Measurements from ENCODE around the gene CCT3. TPM values are rescaled to one million over a fixed set of nuclear protein-coding genes. Genes with fewer than 3 reads are reported as not detected.
A peak's percentile ranks its signal among the peaks of the same experiment; 100 is the strongest.
"Not testable (repeated sequence)": the region's sequence is repeated elsewhere in the genome, so short reads cannot be mapped to it uniquely, and the experiment has no call there.

Gene CCT3
- total RNA-seq, 1 donor from 2014 or later = 343 TPM

- no peak for DNase-seq (ENCODE audit: low read depth, low spot score)
- no peak overlapping the region for H3K27ac Mint-ChIP-seq (ENCODE audit: unreplicated experiment)
- H3K4me1 Mint-ChIP-seq = peaks cover 15% of the 10 kb centered on the region
- TF ChIP-seq CTCF (conservative IDR thresholded peaks at IDR 0.05) = no peak
- H3K27me3 Mint-ChIP-seq (ENCODE audit: low read depth) = peaks cover 24% of the 10 kb centered on the region
- no peak overlapping the region for H3K4me3 Mint-ChIP-seq
- H3K36me3 Mint-ChIP-seq (ENCODE audit: low read depth) = no peaks in the 10 kb centered on the region
- H3K9me3 Mint-ChIP-seq = no peaks in the 10 kb centered on the region
Observed at GRCh38 chr1:156342166-156342955, 4.3 kb upstream of the CCT3 start.

GRCh38 chr1:156337888-156338179, 258 bp downstream of the CCT3 start:
- Mint-ChIP-seq H3K27ac (ENCODE audit: unreplicated experiment) (peak overlapping the region; percentile 85), H3K36me3 (ENCODE audit: low read depth) (peaks cover 11% of the 10 kb centered on the region)

GRCh38 chr1:156337052-156337887, 822 bp downstream of the CCT3 start:
- no peak for TF ChIP-seq CTCF (conservative IDR thresholded peaks at IDR 0.05)

More at GRCh38 chr1:156337888-156338179, 258 bp downstream of the CCT3 start:
- Mint-ChIP-seq H3K27me3 (ENCODE audit: low read depth) (no peaks in the 10 kb centered on the region), H3K4me3 (peak overlapping the region; percentile 98), H3K4me1 (peaks cover 40% of the 10 kb centered on the region), H3K9me3 (no peaks in the 10 kb centered on the region)
- no peak for TF ChIP-seq CTCF (conservative IDR thresholded peaks at IDR 0.05)
- no peak for DNase-seq (ENCODE audit: low read depth, low spot score)

GRCh38 chr1:156336242-156336641, 1.9 kb downstream of the CCT3 start:
- no peak for DNase-seq (ENCODE audit: low read depth, low spot score)
- Mint-ChIP-seq H3K27ac (ENCODE audit: unreplicated experiment) (no peak overlapping the region), H3K9me3 (no peaks in the 10 kb centered on the region), H3K27me3 (ENCODE audit: low read depth) (no peaks in the 10 kb centered on the region), H3K4me1 (peaks cover 36% of the 10 kb centered on the region), H3K36me3 (ENCODE audit: low read depth) (peaks cover 11% of the 10 kb centered on the region), H3K4me3 (peak overlapping the region; percentile 98)
- peak; percentile 29 for TF ChIP-seq CTCF (conservative IDR thresholded peaks at IDR 0.05)

More at GRCh38 chr1:156337052-156337887, 822 bp downstream of the CCT3 start:
- H3K9me3 Mint-ChIP-seq = no peaks in the 10 kb centered on the region
- H3K4me3 Mint-ChIP-seq = peak overlapping the region; percentile 98
- no peak for DNase-seq (ENCODE audit: low read depth, low spot score)
- peak overlapping the region; percentile 85 for H3K27ac Mint-ChIP-seq (ENCODE audit: unreplicated experiment)
- peaks cover 37% of the 10 kb centered on the region for H3K4me1 Mint-ChIP-seq
- H3K27me3 Mint-ChIP-seq (ENCODE audit: low read depth) = no peaks in the 10 kb centered on the region
- peaks cover 11% of the 10 kb centered on the region for H3K36me3 Mint-ChIP-seq (ENCODE audit: low read depth)

GRCh38 chr1:156323179-156323578, 14.9 kb downstream of the CCT3 start:
- not testable (repeated sequence) for H3K36me3 Mint-ChIP-seq (ENCODE audit: low read depth); H3K27ac Mint-ChIP-seq (ENCODE audit: unreplicated experiment); H3K27me3 Mint-ChIP-seq (ENCODE audit: low read depth); DNase-seq (ENCODE audit: low read depth, low spot score); H3K9me3 Mint-ChIP-seq; H3K4me1 Mint-ChIP-seq; H3K4me3 Mint-ChIP-seq

GRCh38 chr1:156320560-156320959, 17.5 kb downstream of the CCT3 start:
- Mint-ChIP-seq H3K4me1 (no peaks in the 10 kb centered on the region), H3K27ac (ENCODE audit: unreplicated experiment) (no peak overlapping the region), H3K36me3 (ENCODE audit: low read depth) (peaks cover 16% of the 10 kb centered on the region), H3K27me3 (ENCODE audit: low read depth) (no peaks in the 10 kb centered on the region), H3K9me3 (no peaks in the 10 kb centered on the region), H3K4me3 (no peak overlapping the region)
- no peak for DNase-seq (ENCODE audit: low read depth, low spot score)
- no peak for TF ChIP-seq CTCF (conservative IDR thresholded peaks at IDR 0.05)
